ENCODE measurements around the gene CAT. TPM values are rescaled to one million over a fixed set of nuclear protein-coding genes. Genes with fewer than 3 reads are reported as not detected.

The CAT gene
- total RNA-seq, 2 donors from 2014 or later, result 16.5 to 23.6 TPM

- Mint-ChIP-seq H3K27ac (no peak overlapping the region), H3K36me3 (no peaks in the 10 kb centered on the region), H3K9me3 (no peaks in the 10 kb centered on the region)
- DNase-seq (ENCODE audit: low spot score in 2 of 2) (no peak), ATAC-seq (no peak)
Measured at GRCh38 chr11:34473603-34474169, 35.0 kb downstream of the CAT start.

DNA sequence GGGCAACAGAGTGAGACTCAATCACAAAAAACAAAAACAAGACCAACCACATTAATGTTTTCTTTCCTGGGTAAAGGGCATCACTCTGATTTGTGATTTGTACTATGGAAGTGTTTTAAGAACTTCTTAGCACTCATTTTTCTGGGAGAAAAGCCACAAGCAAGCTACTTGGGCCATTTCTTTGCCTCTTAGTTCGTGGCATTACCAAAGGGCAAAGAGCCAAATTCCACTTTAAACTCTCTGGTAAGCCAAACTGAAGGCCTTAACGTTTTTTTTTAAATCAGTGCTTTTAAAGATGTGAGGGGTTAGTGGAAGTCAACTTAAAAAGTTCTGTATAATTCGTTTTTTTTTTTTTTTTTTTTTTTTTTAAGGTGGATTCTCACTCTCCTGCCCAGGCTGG, 36.9 kb downstream of the CAT start:
- no peak overlapping the region for H3K27ac Mint-ChIP-seq
- no peaks in the 10 kb centered on the region for H3K9me3 Mint-ChIP-seq
- H3K36me3 Mint-ChIP-seq, result no peaks in the 10 kb centered on the region
- ATAC-seq, result no peak
- DNase-seq (ENCODE audit: low spot score in 2 of 2), result no peak

DNA sequence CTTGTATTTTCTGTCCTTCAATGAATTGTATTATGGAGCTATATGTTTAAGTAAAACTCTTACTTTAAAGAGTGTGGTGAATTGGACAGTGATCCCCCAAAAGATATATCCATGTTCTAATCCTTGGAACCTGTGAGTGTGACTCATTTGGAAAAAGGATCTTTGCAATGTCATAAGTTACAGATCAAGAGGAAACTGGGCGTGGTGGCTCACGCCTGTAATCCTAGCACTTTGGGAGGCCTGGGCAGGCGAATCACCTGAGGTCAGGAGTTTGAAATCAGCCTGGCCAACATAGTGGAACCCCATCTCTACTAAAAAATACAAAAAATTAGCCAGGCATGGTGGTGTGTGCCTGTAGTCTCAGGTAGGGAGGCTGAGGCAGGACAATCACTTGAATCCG, 38.1 kb downstream of the CAT start:
- no peak overlapping the region for H3K27ac Mint-ChIP-seq

DNA sequence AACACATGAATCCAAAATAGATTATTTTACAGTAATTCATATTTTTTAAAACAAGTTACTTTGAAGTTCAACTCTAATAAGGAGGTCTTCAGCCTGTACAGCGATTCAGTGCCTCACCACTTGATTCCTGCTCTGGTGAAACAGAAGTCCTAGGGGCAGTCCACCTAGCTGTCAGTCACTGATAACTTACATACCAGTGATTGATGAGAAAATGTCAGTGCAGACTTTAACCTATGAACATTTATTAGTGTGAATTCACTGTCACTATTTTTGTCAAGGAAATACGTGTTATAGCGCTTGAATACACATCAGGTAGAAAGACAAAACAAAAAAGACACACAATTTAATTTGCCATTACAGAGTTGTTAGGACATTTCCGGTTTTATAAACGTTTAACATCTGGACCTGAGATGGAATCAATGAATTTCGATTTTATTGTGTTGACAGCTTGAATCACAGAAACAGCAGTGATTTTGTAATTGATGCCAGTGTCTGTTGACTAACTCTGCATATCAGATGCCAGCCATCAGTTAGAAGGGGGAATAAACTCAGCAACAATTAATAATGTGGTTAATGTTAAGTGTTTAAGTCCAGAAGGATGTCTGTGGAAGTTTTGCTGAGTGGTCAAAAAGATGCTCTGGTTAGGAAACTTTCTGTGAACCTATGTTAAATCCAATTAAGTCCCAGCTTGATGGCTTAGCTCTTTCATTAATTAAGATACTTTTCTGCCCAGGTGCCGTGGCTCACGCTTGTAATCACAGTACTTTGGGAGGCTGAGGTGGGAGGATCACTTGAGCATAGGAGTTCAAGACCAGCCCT, 40.3 kb downstream of the CAT start:
- no peaks in the 10 kb centered on the region for H3K36me3 Mint-ChIP-seq
- DNase-seq (ENCODE audit: low spot score in 2 of 2) (no peak), ATAC-seq (no peak)
- H3K27ac Mint-ChIP-seq, result no peak overlapping the region
- H3K9me3 Mint-ChIP-seq, result no peaks in the 10 kb centered on the region

More for the DNA sequence above, 38.1 kb downstream of the CAT start:
- H3K36me3 Mint-ChIP-seq, result no peaks in the 10 kb centered on the region
- no peak for DNase-seq (ENCODE audit: low spot score in 2 of 2)
- H3K9me3 Mint-ChIP-seq, result no peaks in the 10 kb centered on the region
- ATAC-seq, result no peak

DNA sequence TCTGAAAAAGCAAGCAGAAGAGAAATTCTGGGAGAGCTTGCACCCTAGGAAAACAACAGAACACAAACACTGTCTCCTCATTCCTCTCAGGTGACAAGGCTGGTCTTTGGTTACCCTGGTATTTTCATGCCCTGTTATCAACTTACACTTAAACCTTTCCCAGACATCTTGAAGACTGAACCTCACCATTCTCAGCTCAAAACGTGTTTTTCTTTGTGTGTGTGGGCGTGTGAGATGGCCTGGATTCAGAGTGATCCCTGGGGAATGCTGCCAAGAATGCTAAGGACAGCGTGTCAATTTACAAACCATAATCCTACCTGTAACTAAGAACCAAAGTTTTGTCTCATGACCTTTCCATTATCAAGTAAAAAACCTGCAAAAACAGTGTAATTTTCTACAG, 41.6 kb downstream of the CAT start:
- Mint-ChIP-seq H3K27ac (no peak overlapping the region), H3K9me3 (no peaks in the 10 kb centered on the region), H3K36me3 (no peaks in the 10 kb centered on the region)
- DNase-seq (ENCODE audit: low spot score in 2 of 2) (no peak), ATAC-seq (no peak)

GRCh38 chr11:34481307-34481706, 42.6 kb downstream of the CAT start:
- Mint-ChIP-seq H3K9me3 (no peaks in the 10 kb centered on the region), H3K27ac (no peak overlapping the region), H3K36me3 (no peaks in the 10 kb centered on the region)
- DNase-seq (ENCODE audit: low spot score in 2 of 2) (no peak), ATAC-seq (no peak)

GRCh38 chr11:34483106-34483874, 44.6 kb downstream of the CAT start:
- Mint-ChIP-seq H3K9me3 (no peaks in the 10 kb centered on the region), H3K27ac (no peak overlapping the region), H3K36me3 (no peaks in the 10 kb centered on the region)
- DNase-seq (ENCODE audit: low spot score in 2 of 2), result no peak
- no peak for ATAC-seq

DNA sequence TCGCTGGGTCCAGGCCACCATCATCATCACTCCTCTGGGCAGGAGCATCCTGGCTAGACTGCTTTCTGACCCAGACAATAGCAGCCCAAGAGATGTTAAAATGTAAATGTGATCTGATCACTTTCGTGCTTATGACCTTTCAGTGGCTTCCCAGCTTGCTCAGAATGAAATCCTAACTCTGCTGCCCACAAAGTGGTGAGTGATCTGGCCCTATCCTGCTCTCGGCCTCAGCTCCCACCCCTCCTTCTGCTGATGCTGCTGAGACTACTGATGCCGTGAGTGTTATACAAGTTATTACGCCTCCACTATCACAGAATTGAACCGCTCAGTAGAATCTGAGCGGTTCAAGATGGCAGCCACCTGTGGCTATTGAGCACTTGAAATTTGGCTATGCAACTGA, 48.7 kb downstream of the CAT start:
- H3K9me3 Mint-ChIP-seq, result no peaks in the 10 kb centered on the region
- ATAC-seq (peak in 1 of 2 donors; percentile 59), DNase-seq (ENCODE audit: low spot score in 2 of 2) (no peak)
- H3K36me3 Mint-ChIP-seq, result no peaks in the 10 kb centered on the region
- H3K27ac Mint-ChIP-seq, result no peak overlapping the region

DNA sequence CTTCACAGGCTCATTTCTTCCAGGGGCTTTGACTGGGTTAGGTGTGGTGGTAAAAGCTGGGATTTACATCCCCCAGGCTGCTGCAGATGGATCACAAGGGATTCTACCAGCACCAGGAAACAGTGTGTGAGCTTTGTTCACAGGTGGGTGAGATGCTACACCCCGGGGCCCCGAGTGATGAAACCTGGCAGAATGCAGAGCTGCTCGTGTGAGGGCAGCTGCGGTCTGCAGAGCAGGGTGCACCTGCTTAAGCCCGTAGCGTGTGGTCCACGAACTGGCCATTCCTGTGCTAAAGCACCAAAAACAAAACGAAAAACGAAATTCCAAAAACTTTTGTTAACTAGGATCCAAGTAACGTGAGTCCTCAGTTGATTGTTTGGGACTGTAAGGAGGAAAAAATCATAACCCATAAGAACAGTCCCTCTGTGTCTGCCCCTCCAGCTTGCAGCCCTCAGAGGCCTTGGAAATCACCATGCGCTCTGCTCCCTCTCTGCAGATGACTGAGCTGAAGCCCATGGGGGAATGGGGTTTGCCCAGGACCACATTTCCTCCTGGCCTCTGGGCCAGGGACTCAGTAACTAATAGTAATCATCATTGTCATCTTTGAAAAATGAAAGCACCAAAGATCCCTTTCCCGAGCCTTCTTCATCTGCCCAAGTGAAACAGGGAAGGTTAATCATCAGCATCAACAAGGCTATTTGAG, 50.3 kb downstream of the CAT start:
- H3K27ac Mint-ChIP-seq, result no peak overlapping the region
- no peak for ATAC-seq
- H3K9me3 Mint-ChIP-seq, result no peaks in the 10 kb centered on the region
- H3K36me3 Mint-ChIP-seq, result no peaks in the 10 kb centered on the region
- DNase-seq (ENCODE audit: low spot score in 2 of 2), result no peak

GRCh38 chr11:34490304-34490703, 51.6 kb downstream of the CAT start:
- no peak for ATAC-seq
- Mint-ChIP-seq H3K27ac (no peak overlapping the region), H3K9me3 (no peaks in the 10 kb centered on the region), H3K36me3 (no peaks in the 10 kb centered on the region)
- no peak for DNase-seq (ENCODE audit: low spot score in 2 of 2)

DNA sequence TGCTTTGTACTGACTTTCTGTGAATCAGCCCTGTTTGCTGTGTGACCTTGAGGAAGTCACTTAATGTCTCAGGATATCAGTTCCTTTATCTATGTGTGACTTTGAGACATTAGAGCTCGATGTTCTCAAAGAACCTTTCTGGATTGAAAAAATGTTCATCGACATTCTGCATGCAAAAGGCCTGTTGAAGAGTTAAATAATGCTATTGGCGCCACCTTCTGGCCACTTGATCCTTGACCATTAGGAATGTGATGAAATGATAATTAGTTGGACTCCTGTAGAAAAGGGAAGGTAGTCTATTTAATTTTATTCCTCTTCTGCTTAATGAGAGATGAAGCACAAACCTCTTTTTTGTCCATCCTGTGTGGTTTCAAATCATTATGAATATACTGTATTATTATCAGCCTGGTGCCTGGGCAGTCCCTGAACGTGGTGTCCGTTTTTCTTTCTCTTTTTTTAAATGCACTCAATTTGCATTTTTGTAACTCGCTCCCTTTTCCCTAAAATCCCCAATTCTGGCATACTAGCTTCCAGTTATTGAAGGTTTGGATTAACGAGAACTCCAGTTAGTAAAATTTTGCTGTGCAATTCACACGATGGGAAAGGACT, 54.2 kb downstream of the CAT start:
- ATAC-seq, result no peak
- H3K9me3 Mint-ChIP-seq, result no peaks in the 10 kb centered on the region
- H3K27ac Mint-ChIP-seq, result no peak overlapping the region
- DNase-seq (ENCODE audit: low spot score in 2 of 2), result peak in 1 of 2 donors; percentile 26
- H3K36me3 Mint-ChIP-seq, result no peaks in the 10 kb centered on the region

DNA sequence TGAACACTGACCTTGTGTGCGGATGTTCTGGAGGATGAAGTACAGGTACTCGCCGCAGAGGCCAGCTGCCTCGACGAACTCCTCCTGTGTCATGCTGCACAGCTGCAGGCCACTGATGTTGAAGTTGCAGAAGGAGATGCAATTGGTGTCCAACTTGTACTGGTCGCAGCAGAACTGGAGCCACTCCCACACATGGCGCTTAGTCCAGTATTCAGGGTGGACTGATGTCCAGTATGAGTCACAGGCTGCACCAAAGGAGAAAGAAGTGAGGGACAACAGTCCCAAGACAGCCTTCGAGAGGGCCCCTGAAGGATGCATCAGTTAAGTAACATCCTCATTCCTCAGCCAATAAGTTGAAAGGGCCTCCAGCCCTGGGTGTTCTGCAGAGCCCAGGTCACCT, 54.7 kb downstream of the CAT start:
- Mint-ChIP-seq H3K36me3 (no peaks in the 10 kb centered on the region), H3K27ac (no peak overlapping the region), H3K9me3 (no peaks in the 10 kb centered on the region)
- no peak for ATAC-seq
- DNase-seq (ENCODE audit: low spot score in 2 of 2), result no peak

- Mint-ChIP-seq H3K36me3 (no peaks in the 10 kb centered on the region), H3K9me3 (no peaks in the 10 kb centered on the region), H3K27ac (no peak overlapping the region)
- ATAC-seq (no peak), DNase-seq (ENCODE audit: low spot score in 2 of 2) (no peak)
Measured at GRCh38 chr11:34493926-34494595, 55.3 kb downstream of the CAT start.

DNA sequence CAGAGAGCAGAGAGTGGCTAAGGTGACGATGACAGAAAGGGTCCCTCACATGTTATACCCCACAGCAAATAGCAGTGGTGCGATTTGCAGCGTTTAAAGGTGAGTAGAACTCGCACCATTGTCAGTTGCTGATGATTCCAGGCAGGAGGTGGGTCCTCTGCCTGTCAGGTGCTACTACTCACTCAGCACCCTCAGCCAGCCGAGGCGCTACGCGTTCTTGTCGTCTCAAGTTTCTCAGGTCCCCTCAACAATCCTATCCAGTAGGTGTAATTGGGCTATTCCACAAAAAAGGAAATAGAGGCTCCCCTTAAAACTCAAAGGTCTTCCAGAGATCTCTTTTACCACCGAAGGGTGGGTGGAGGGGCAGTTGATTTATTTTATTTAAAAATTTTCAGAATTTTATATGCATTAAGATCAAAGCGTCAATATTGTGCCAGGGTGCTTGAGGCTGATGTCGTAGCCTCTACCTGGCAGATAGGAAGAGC, 56.5 kb downstream of the CAT start:
- no peaks in the 10 kb centered on the region for H3K36me3 Mint-ChIP-seq
- DNase-seq (ENCODE audit: low spot score in 2 of 2), result no peak
- no peaks in the 10 kb centered on the region for H3K9me3 Mint-ChIP-seq
- no peak for ATAC-seq
- no peak overlapping the region for H3K27ac Mint-ChIP-seq

DNA sequence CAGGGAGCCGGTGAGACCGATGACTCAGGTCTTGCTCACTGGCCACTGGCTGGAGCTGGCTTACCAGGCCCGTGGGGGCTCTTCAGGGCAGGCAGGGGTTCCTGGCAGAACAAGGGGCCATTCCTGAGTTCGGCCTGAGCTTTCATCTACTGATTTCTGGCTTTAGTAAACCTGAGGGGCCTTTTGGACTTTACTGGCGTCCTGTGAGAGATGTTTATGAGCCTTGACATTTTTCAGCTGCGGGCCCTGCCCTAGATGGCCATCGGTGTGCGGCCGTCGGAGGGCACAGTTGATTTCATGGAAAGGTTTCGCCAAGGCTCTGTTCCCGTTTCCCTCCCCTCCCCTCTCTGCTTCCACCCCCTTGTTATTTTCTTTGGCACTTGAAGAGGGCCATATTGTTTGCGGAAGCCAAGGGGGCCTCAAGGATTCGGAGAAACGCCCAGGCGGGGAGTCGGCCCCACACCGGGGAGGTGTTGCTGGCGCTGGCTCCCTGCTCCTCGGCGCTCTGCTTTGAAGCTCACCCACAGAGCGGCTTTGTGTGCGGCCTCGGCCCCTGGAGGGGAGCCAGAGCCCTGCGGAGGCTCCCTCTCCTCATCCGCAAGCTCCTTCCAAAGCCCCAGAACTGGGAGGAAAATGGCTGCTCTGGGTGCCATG, 57.1 kb downstream of the CAT start:
- DNase-seq (ENCODE audit: low spot score in 2 of 2), result no peak
- H3K36me3 Mint-ChIP-seq, result no peaks in the 10 kb centered on the region
- no peaks in the 10 kb centered on the region for H3K9me3 Mint-ChIP-seq
- no peak overlapping the region for H3K27ac Mint-ChIP-seq
- ATAC-seq, result no peak
